Raji (cell line): Measurements from ENCODE around the gene BRD3.

Source experiments
- POLR2A ChIP-seq: IDR thresholded peaks from 2 replicates; pipeline ENCODE4 v1.6.1; 2011; ENCODE audit warnings: low read depth, low read length, control low read depth; ENCODE audit not compliant: insufficient read depth

Gene BRD3

GRCh38 chr9:134025606-134026541 lies 42.0 kb downstream of the BRD3 start:
- peak; percentile 14; the same call in 1 of the 2 replicates for TF ChIP-seq POLR2A

GRCh38 chr9:134024828-134025605 lies 42.8 kb downstream of the BRD3 start, which contains the start of gene BRD3OS:
Gene BRD3OS (plus strand): TSS chr9:134025481. CDS start chr9:134026748, 1,267 bp downstream.
- TF ChIP-seq POLR2A: peak; percentile 47

GRCh38 chr9:134024214-134024792 lies 43.5 kb downstream of the BRD3 start:
- TF ChIP-seq POLR2A: no peak

- no peak for TF ChIP-seq POLR2A
Observed at GRCh38 chr9:134014946-134015345, 52.9 kb downstream of the BRD3 start.

- TF ChIP-seq POLR2A: no peak
Observed at GRCh38 chr9:134011401-134011800, 56.4 kb downstream of the BRD3 start.

GRCh38 chr9:134010310-134011173 lies 57.3 kb downstream of the BRD3 start:
- no peak for TF ChIP-seq POLR2A

GRCh38 chr9:134007571-134007970 lies 60.3 kb downstream of the BRD3 start:
- no peak for TF ChIP-seq POLR2A

GRCh38 chr9:134007150-134007549 lies 60.7 kb downstream of the BRD3 start:
- no peak for TF ChIP-seq POLR2A

- TF ChIP-seq POLR2A: no peak
Observed at GRCh38 chr9:134005381-134005780, 62.4 kb downstream of the BRD3 start.

GRCh38 chr9:134004881-134005280 lies 62.9 kb downstream of the BRD3 start:
- no peak for TF ChIP-seq POLR2A

- no peak for TF ChIP-seq POLR2A
Observed at GRCh38 chr9:134004131-134004873, 63.5 kb downstream of the BRD3 start.

GRCh38 chr9:134003237-134003636 lies 64.6 kb downstream of the BRD3 start:
- no peak for TF ChIP-seq POLR2A

- no peak for TF ChIP-seq POLR2A
Observed at GRCh38 chr9:134002796-134003195, 65.0 kb downstream of the BRD3 start.

- TF ChIP-seq POLR2A: no peak
Observed at GRCh38 chr9:133999851-134000265, 68.0 kb downstream of the BRD3 start.
